Activated naive CD8-positive, alpha-beta T cell treated with anti-CD3 and anti-CD28 coated beads, Interleukin-2, amount 10 ng/mL, durations not matched to agents 7 days and 5 days (primary cell): ENCODE results near the gene UPK1A. TPM values are rescaled to one million over a fixed set of nuclear protein-coding genes. Genes with fewer than 3 reads are reported as not detected.
"Not testable (repeated sequence)": the region's sequence is repeated elsewhere in the genome, so short reads cannot be mapped to it uniquely, and the experiment has no call there.

Experiments
- ATAC-seq: fragments of 150-1000 bp; cut with Tn5 transposase; one replicate; pipeline ENCODE4 v1.10.0; 2021; ENCODE audit warnings: low read depth, moderate library complexity
- POLR2A ChIA-PET: fragments of 350-600 bp; sonication (Branson Sonifier 250); formaldehyde crosslinking; loops from one replicate; lab custom pipeline; 2021; ENCODE audit warnings: antibody characterized with exemption; lab: Charles Lee
- DNase-seq: peaks from one replicate; pipeline ENCODE4 v3.0.0; 2021
- H3K27ac Mint-ChIP-seq: one replicate; pipeline ENCODE4 v1.8.0; 2022; ENCODE audit warnings: mild to moderate bottlenecking, mixed read lengths
- H3K27me3 Mint-ChIP-seq: one replicate; pipeline ENCODE4 v1.8.0; 2022; ENCODE audit warnings: mild to moderate bottlenecking, moderate library complexity, mixed read lengths
- H3K36me3 Mint-ChIP-seq: one replicate; pipeline ENCODE4 v1.8.0; 2021; ENCODE audit warnings: mild to moderate bottlenecking, mixed read lengths
- H3K4me1 Mint-ChIP-seq: one replicate; pipeline ENCODE4 v1.8.0; 2021; ENCODE audit warnings: mixed read lengths
- H3K4me3 Mint-ChIP-seq: one replicate; pipeline ENCODE4 v1.8.0; 2022; ENCODE audit warnings: mild to moderate bottlenecking, moderate library complexity, mixed read lengths
- H3K9me3 Mint-ChIP-seq: one replicate; pipeline ENCODE4 v1.8.0; 2021; ENCODE audit warnings: mixed read lengths
- total RNA-seq, 2 experiments: library from RNA; stranded (reverse); gene quantifications; one replicate each; pipeline ENCODE4 v1.2.3, GENCODE V29; 2021

UPK1A gene
- total RNA-seq, 2 experiments from 2014 or later: 0.88 to 1.7 TPM

DNA sequence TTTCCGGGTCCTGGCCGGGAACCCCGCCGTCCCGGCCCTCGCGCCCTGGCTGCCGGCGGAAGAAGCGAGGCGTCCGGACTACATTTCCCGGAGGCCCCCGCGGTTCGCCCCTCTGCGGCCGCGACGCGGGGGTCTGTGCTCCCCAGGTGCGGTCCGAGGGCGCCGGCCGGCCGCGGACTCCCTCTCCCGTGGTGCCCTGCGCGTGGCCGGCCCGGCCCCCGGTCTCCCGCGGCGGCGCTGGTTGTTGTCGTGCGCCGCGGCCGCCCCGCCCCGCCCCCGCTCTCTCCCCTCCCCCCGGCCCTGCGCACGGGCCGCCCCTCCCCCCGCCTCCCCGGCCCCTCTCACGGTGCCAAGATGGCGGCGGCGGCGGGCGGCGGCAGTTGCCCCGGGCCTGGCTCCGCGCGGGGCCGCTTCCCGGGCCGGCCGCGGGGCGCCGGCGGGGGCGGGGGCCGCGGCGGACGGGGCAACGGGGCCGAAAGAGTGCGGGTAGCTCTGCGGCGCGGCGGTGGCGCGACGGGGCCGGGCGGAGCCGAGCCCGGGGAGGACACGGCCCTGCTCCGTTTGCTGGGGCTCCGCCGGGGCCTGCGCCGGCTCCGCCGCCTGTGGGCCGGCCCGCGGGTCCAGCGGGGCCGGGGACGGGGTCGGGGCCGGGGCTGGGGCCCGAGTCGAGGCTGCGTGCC, 51.5 kb downstream of the UPK1A start, which contains the start of gene KMT2B:
Gene KMT2B, plus strand, starts transcription at position 339 of the 680 bp plus-strand sequence. Its CDS starts 16 bp downstream, at position 355.
- H3K27ac Mint-ChIP-seq: peak within 1 kb of the TSS; percentile 94
- no peaks in the 10 kb centered on the region for H3K27me3 Mint-ChIP-seq
- H3K4me3 Mint-ChIP-seq: peak within 1 kb of the TSS; percentile 97
- peaks cover 15% of the 10 kb centered on the region for H3K36me3 Mint-ChIP-seq
- H3K9me3 Mint-ChIP-seq: no peaks in the 10 kb centered on the region
- H3K4me1 Mint-ChIP-seq: peaks cover 41% of the 10 kb centered on the region
- ATAC-seq (peak; percentile 0), DNase-seq (peak; percentile 96)
- POLR2A ChIA-PET: interaction anchor here (0.5 to 3.3 kb wide), 15 partner anchors 9 to 509 kb away, joined by 3 to 32 read pairs (median 5); partner anchors contain the start of genes HSPB6, IGFLR1, KIRREL2 and LIN37

DNA sequence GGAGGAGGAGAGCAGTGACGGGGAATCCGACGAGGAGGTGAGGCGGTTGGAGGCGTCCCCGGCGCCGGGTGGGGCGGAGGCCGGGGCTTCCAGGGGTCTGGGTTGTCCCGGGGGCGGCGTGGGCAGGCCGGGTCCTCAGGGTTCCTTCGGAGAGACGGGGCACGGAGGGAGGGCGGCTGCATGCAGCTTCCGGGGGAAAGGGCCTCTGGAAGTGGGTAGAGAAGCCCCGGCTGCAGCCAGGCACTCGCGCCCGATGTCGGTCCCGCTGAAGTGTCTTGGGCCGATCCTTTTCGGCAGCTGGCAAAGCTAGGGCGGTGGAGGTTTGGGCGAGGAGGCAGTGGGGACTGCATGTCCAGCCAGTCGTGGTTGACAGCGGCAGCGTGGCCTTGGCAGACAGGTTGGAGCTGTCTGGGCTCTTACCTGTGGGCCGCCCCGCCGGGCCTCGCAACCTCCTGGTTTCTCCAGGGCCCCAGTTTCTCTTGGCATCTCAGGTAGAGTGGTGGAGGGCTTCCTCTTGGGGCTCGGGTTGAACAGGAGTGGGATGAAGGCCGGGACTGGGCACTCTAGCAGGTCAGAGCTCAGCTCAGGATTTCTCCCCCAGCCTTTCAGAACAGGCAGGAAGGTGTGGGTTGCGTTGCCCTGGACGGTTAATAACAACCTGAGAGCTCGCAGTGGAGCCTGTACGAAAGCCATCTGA, 52.2 kb downstream of the UPK1A start:
- H3K4me1 Mint-ChIP-seq: peaks cover 37% of the 10 kb centered on the region
- POLR2A ChIA-PET: interaction anchor here (0.5 to 3.3 kb wide), 19 partner anchors 9 to 510 kb away, joined by 3 to 32 read pairs (median 5); partner anchors contain the start of genes COX6B1, HAUS5, HSPB6 and IGFLR1
- H3K27ac Mint-ChIP-seq: peak overlapping the region; percentile 92
- peak; percentile 75 for DNase-seq
- H3K27me3 Mint-ChIP-seq: no peaks in the 10 kb centered on the region
- H3K36me3 Mint-ChIP-seq: peaks cover 18% of the 10 kb centered on the region
- ATAC-seq: peak; percentile 1
- H3K4me3 Mint-ChIP-seq: peak overlapping the region; percentile 97
- no peaks in the 10 kb centered on the region for H3K9me3 Mint-ChIP-seq

DNA sequence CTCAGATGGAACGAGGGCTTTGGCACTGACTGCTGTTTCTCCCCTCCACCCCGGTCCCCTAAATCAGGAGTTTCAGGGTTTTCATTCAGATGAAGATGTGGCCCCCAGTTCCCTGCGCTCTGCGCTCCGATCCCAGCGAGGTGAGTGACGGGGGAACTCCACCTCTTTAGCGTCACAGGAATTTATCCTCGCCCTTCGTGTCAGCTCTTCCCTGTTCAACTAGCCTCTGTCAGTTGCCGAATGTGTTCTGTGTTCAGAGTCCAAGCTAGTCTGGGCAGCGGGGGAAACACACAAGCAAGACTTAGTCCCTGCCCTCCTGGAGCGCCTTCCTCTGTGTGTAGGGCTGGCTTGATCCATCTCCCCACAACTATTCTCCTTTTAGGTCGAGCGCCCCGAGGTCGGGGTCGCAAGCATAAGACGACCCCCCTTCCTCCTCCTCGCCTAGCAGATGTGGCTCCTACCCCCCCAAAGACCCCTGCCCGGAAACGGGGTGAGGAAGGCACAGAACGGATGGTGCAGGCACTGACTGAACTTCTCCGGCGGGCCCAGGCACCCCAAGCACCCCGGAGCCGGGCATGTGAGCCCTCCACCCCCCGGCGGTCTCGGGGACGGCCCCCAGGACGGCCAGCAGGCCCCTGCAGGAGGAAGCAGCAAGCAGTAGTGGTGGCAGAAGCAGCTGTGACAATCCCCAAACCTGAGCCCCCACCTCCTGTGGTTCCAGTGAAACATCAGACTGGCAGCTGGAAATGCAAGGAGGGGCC, 53.3 kb downstream of the UPK1A start:
- POLR2A ChIA-PET: interaction anchor here (0.5 to 3.3 kb wide), 11 partner anchors 17 to 363 kb away, joined by 3 to 32 read pairs (median 7); partner anchors contain the start of genes COX6B1, HAUS5, HSPB6 and IGFLR1
- H3K27ac Mint-ChIP-seq: peak overlapping the region; percentile 92
- H3K27me3 Mint-ChIP-seq: no peaks in the 10 kb centered on the region
- H3K36me3 Mint-ChIP-seq: peaks cover 15% of the 10 kb centered on the region
- H3K9me3 Mint-ChIP-seq: no peaks in the 10 kb centered on the region
- H3K4me3 Mint-ChIP-seq: peak overlapping the region; percentile 97
- ATAC-seq (no peak), DNase-seq (no peak)
- peaks cover 26% of the 10 kb centered on the region for H3K4me1 Mint-ChIP-seq

DNA sequence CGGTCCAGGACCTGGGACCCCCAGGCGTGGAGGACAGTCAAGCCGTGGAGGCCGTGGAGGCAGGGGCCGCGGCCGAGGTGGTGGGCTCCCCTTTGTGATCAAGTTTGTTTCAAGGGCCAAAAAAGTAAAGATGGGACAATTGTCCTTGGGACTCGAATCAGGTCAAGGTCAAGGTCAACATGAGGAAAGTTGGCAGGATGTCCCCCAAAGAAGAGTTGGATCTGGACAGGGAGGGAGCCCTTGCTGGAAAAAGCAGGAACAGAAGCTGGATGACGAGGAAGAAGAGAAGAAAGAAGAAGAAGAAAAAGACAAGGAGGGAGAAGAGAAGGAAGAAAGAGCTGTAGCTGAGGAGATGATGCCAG, 53.8 kb downstream of the UPK1A start:
- no peak for DNase-seq
- peaks cover 21% of the 10 kb centered on the region for H3K4me1 Mint-ChIP-seq
- peak overlapping the region; percentile 49 for H3K4me3 Mint-ChIP-seq
- no peak overlapping the region for H3K27ac Mint-ChIP-seq
- H3K36me3 Mint-ChIP-seq: peaks cover 15% of the 10 kb centered on the region
- no peak for ATAC-seq
- no peaks in the 10 kb centered on the region for H3K9me3 Mint-ChIP-seq
- POLR2A ChIA-PET: interaction anchor here (3.3 kb wide), 1 partner anchor 21 kb away, joined by 32 read pairs; the partner anchor contains the start of gene IGFLR1
- no peaks in the 10 kb centered on the region for H3K27me3 Mint-ChIP-seq

DNA sequence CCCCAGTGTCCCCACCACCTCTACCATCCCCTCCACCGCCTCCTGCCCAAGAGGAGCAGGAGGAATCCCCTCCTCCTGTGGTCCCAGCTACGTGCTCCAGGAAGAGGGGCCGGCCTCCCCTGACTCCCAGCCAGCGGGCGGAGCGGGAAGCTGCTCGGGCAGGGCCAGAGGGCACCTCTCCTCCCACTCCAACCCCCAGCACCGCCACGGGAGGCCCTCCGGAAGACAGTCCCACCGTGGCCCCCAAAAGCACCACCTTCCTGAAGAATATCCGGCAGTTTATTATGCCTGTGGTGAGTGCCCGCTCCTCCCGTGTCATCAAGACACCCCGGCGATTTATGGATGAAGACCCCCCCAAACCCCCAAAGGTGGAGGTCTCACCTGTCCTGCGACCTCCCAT, 54.3 kb downstream of the UPK1A start:
- Mint-ChIP-seq H3K27me3 (no peaks in the 10 kb centered on the region), H3K4me3 (no peak overlapping the region), H3K36me3 (peaks cover 15% of the 10 kb centered on the region), H3K9me3 (no peaks in the 10 kb centered on the region), H3K4me1 (peaks cover 21% of the 10 kb centered on the region), H3K27ac (no peak overlapping the region)
- DNase-seq (no peak), ATAC-seq (no peak)
- POLR2A ChIA-PET: interaction anchor here (0.8 to 3.3 kb wide), 2 partner anchors 20 to 25 kb away, joined by 4 to 32 read pairs; partner anchors contain the start of genes IGFLR1, PSENEN and U2AF1L4

DNA sequence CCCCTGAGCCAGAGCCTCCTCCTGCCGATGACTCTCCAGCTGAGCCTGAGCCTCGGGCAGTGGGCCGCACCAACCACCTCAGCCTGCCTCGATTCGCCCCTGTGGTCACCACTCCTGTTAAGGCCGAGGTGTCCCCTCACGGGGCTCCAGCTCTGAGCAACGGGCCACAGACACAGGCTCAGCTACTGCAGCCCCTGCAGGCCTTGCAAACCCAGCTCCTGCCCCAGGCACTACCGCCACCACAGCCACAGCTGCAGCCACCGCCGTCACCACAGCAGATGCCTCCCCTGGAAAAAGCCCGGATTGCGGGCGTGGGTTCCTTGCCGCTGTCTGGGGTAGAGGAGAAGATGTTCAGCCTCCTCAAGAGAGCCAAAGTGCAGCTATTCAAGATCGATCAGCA, 55.1 kb downstream of the UPK1A start:
- Mint-ChIP-seq H3K4me3 (no peak overlapping the region), H3K36me3 (peaks cover 19% of the 10 kb centered on the region), H3K27me3 (no peaks in the 10 kb centered on the region), H3K9me3 (no peaks in the 10 kb centered on the region), H3K27ac (peak overlapping the region; percentile 38), H3K4me1 (peaks cover 14% of the 10 kb centered on the region)
- POLR2A ChIA-PET: interaction anchor here (0.8 kb wide), 1 partner anchor 24 kb away, joined by 4 read pairs; the partner anchor contains the start of genes PSENEN and U2AF1L4
- DNase-seq (no peak), ATAC-seq (no peak)

DNA sequence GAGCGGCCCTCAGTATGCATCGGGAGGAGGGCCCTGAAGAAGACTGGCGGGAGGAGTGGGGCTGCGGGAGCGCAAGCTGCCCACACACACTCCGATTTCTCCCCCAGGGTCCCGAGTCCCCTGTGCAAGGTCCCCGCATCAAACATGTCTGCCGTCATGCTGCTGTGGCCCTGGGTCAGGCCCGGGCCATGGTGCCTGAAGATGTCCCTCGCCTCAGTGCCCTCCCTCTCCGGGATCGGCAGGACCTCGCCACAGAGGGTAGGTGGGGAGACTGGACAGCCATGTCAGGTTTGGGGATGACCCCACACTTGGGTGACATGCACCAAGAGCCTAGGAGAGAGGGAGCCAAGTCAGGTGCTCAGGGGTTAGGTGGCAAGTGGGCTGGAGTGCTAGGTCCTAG, 56.1 kb downstream of the UPK1A start:
- POLR2A ChIA-PET: no interaction called here
- no peak for DNase-seq
- Mint-ChIP-seq H3K36me3 (peaks cover 17% of the 10 kb centered on the region), H3K27ac (no peak overlapping the region), H3K4me3 (no peak overlapping the region), H3K4me1 (peaks cover 12% of the 10 kb centered on the region), H3K9me3 (no peaks in the 10 kb centered on the region), H3K27me3 (no peaks in the 10 kb centered on the region)
- ATAC-seq: no peak

DNA sequence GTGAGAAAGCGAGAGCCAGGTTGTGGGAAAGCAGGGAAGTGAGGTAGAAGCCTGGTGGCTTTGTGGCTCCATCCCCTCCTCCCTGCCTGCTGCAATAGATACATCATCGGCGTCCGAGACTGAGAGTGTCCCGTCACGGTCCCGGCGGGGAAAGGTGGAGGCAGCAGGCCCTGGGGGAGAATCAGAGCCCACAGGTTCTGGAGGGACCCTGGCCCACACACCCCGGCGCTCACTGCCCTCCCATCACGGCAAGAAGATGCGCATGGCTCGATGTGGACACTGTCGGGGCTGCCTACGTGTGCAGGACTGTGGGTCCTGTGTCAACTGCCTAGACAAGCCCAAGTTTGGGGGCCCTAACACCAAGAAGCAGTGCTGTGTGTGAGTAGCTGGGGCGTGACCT, 56.6 kb downstream of the UPK1A start:
- Mint-ChIP-seq H3K4me3 (no peak overlapping the region), H3K9me3 (no peaks in the 10 kb centered on the region), H3K27ac (no peak overlapping the region), H3K4me1 (peaks cover 12% of the 10 kb centered on the region), H3K27me3 (no peaks in the 10 kb centered on the region), H3K36me3 (peaks cover 17% of the 10 kb centered on the region)
- ATAC-seq (no peak), DNase-seq (no peak)
- POLR2A ChIA-PET: no interaction called here

DNA sequence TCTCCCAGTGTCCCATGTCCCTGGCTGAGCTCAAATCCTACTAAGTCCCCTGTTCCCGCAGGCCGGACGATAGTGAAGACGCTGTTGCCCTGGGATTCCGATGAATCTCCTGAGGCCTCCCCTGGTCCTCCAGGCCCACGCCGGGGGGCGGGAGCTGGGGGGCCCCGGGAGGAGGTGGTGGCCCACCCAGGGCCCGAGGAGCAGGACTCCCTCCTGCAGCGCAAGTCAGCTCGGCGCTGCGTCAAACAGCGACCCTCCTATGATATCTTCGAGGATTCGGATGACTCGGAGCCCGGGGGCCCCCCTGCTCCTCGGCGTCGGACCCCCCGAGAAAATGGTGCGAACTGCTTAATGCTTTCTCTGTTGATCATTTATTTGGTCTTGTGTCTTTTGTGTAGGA, 57.4 kb downstream of the UPK1A start:
- POLR2A ChIA-PET: interaction anchor here (0.6 kb wide), 1 partner anchor 177 kb away, joined by 3 read pairs; no protein-coding TSS in a partner anchor
- Mint-ChIP-seq H3K27ac (no peak overlapping the region), H3K27me3 (no peaks in the 10 kb centered on the region), H3K36me3 (peaks cover 22% of the 10 kb centered on the region), H3K4me3 (no peak overlapping the region), H3K9me3 (no peaks in the 10 kb centered on the region), H3K4me1 (peaks cover 12% of the 10 kb centered on the region)
- DNase-seq (no peak), ATAC-seq (no peak)

DNA sequence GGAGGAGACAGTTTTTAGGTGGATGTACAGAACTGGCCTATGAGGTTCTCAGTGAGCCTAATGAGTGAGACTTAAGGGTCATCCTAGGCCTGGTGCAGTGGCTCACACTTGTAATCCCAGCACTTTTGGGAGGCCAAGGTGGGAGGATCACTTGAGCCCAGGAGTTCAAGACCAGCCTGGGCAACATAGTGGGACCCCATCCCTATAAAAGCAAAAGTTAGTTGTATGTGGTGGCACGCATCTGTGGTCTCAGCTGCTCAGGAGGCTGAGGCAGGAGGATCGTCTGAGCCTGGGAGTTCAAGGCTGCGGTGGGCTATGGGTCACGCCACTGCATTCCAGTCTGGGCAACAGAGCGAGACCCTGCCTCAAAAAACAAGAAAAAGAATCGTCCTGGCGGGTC, 57.8 kb downstream of the UPK1A start:
- POLR2A ChIA-PET: interaction anchor here (0.6 kb wide), 1 partner anchor 177 kb away, joined by 3 read pairs; no protein-coding TSS in a partner anchor

DNA sequence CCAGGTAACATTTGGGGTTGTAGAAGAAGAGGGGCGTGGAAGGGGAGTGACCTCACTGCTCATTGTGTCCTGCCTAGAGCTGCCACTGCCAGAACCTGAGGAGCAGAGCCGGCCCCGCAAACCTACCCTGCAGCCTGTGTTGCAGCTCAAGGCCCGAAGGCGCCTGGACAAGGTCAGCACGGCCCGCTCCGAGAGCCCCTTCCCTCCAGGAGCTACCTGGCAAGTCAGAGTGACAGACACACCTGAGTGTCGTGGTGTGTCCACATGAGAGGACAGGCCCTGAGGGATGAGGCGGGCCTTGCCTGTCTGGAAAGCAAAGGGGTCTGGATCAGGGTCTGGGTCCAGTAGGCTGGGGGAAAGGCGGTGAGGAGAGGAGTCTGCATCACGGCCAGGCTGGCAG, 58.2 kb downstream of the UPK1A start:
- H3K27me3 Mint-ChIP-seq: no peaks in the 10 kb centered on the region
- no peaks in the 10 kb centered on the region for H3K9me3 Mint-ChIP-seq
- POLR2A ChIA-PET: no interaction called here
- H3K4me3 Mint-ChIP-seq: no peak overlapping the region
- peaks cover 22% of the 10 kb centered on the region for H3K36me3 Mint-ChIP-seq
- no peak for ATAC-seq
- H3K27ac Mint-ChIP-seq: no peak overlapping the region
- no peak for DNase-seq
- H3K4me1 Mint-ChIP-seq: peaks cover 3% of the 10 kb centered on the region

More for the DNA sequence above, 57.8 kb downstream of the UPK1A start:
- peaks cover 22% of the 10 kb centered on the region for H3K36me3 Mint-ChIP-seq
- not testable (repeated sequence) for ATAC-seq, DNase-seq, H3K4me1 Mint-ChIP-seq, H3K4me3 Mint-ChIP-seq, H3K27me3 Mint-ChIP-seq, H3K27ac Mint-ChIP-seq, H3K9me3 Mint-ChIP-seq

DNA sequence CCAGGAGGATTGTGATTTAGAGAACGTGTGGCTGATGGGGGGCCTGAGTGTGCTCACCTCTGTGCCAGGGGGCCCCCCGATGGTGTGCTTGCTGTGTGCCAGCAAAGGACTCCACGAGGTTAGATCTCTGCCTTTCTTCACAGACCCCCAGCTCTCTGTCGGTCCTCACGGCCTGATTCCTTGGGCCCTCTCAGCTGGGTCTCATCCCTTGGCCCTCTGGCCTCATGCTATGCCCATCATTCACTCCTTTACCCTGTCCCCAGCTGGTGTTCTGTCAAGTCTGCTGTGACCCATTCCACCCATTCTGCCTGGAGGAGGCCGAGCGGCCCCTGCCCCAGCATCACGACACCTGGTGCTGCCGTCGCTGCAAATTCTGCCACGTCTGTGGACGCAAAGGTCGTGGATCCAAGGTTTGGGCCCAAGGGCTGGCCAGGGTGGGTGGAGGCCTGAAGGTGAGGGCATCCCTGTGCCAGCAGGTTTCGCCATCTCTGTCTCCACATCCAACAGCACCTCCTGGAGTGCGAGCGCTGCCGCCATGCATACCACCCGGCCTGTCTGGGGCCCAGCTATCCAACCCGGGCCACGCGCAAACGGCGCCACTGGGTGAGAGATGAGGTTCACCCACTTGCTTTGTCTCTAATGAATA, 59.0 kb downstream of the UPK1A start:
- no peak overlapping the region for H3K4me3 Mint-ChIP-seq
- H3K9me3 Mint-ChIP-seq: no peaks in the 10 kb centered on the region
- ATAC-seq: no peak
- H3K27me3 Mint-ChIP-seq: no peaks in the 10 kb centered on the region
- POLR2A ChIA-PET: no interaction called here
- H3K36me3 Mint-ChIP-seq: peaks cover 25% of the 10 kb centered on the region
- no peak overlapping the region for H3K27ac Mint-ChIP-seq
- no peaks in the 10 kb centered on the region for H3K4me1 Mint-ChIP-seq
- DNase-seq: no peak
